HepG2 (cell line): ENCODE results near the gene FCHO2. TPM values are rescaled to one million over a fixed set of nuclear protein-coding genes. Genes with fewer than 3 reads are reported as not detected.

Experiments
- EED ChIP-seq: sonication (generic); formaldehyde crosslinking; IDR thresholded peaks from 2 replicates; pipeline ENCODE4 v1.5.0; 2020; ENCODE audit warnings: mild to moderate bottlenecking, missing genetic modification reagents
- HIC2 ChIP-seq: sonication (generic); formaldehyde crosslinking; IDR thresholded peaks from 2 replicates; pipeline ENCODE4 v1.9.0; 2022; ENCODE audit warnings: low read depth, missing genetic modification reagents
- MED13 ChIP-seq: sonication (generic); formaldehyde crosslinking; IDR thresholded peaks from 2 replicates; pipeline ENCODE4 v1.5.0; 2020; ENCODE audit warnings: missing genetic modification reagents
- NR2C2 ChIP-seq: sonication (generic); formaldehyde crosslinking; IDR thresholded peaks from 2 replicates; pipeline ENCODE4 v1.4.0; 2020; ENCODE audit warnings: missing genetic modification reagents, mild to moderate bottlenecking, moderate library complexity, borderline replicate concordance
- PHB2 ChIP-seq: fragments of 450-650 bp; IDR thresholded peaks from 2 replicates; pipeline ENCODE4 v1.6.1; 2018; ENCODE audit not compliant: partially characterized antibody
- STAG1 ChIP-seq: sonication (generic); formaldehyde crosslinking; IDR thresholded peaks from 2 replicates; pipeline ENCODE4 v1.4.0; 2020; ENCODE audit warnings: missing genetic modification reagents
- ZKSCAN5 ChIP-seq: sonication (generic); formaldehyde crosslinking; IDR thresholded peaks from 2 replicates; pipeline ENCODE4 v1.5.1; 2020; ENCODE audit warnings: mild to moderate bottlenecking, missing genetic modification reagents
- ZNF230 ChIP-seq: sonication (generic); formaldehyde crosslinking; IDR thresholded peaks from 2 replicates; pipeline ENCODE4 v1.4.0; 2020; ENCODE audit warnings: mild to moderate bottlenecking, missing genetic modification reagents
- ZNF557 ChIP-seq: sonication (generic); formaldehyde crosslinking; IDR thresholded peaks from 2 replicates; pipeline ENCODE4 v1.4.0; 2020; ENCODE audit warnings: missing genetic modification reagents
- ZNF570 ChIP-seq: sonication (generic); formaldehyde crosslinking; IDR thresholded peaks from 2 replicates; pipeline ENCODE4 v1.4.0; 2020; ENCODE audit warnings: mild to moderate bottlenecking, missing genetic modification reagents, borderline replicate concordance
- ZSCAN30 ChIP-seq: sonication (generic); formaldehyde crosslinking; IDR thresholded peaks from 2 replicates; pipeline ENCODE4 v1.5.0; 2020; ENCODE audit warnings: mild to moderate bottlenecking, missing genetic modification reagents
- polyA plus RNA-seq, 8 experiments: library from polyadenylated mRNA; depleted of rRNA in 3 of 8; stranded (reverse) in 7 of 8; unstranded in 1 of 8; fragments of >200 nt; fragmentation: Illumina TruSeq in 4 of 8; extraction: Trizol in 4 of 8; gene quantifications; 2 replicates each; pipeline versions ENCODE4 v1.2.1 to v1.2.3, GENCODE V29; 2011 to 2016; ENCODE audit warnings: low read depth in 4 of 8, missing spikeins in 1 of 8, mixed read lengths in 1 of 8; ENCODE audit not compliant: insufficient read depth in 1 of 8
- total RNA-seq, 5 experiments: library from RNA; depleted of rRNA; stranded (reverse); fragments of >200 nt; fragmentation: Illumina TruSeq; extraction: Trizol; gene quantifications; 2 replicates each; pipeline ENCODE4 v1.2.3, GENCODE V29; 2016; ENCODE audit warnings: low read depth in 1 of 5
- TF ChIP-seq, protein P1 (sequence below): sonication (generic); formaldehyde crosslinking; IDR thresholded peaks from 2 replicates; pipeline ENCODE4 v1.5.1; 2020; ENCODE audit warnings: mild to moderate bottlenecking, missing genetic modification reagents, borderline replicate concordance
- TF ChIP-seq, protein P2 (sequence below): sonication (generic); formaldehyde crosslinking; conservative IDR thresholded peaks from 2 replicates; pipeline ENCODE4 v1.4.0; 2020; ENCODE audit warnings: missing genetic modification reagents
- TF ChIP-seq, protein P3 (sequence below): fragments of 450-650 bp; IDR thresholded peaks from 2 replicates; pipeline ENCODE4 v1.6.1; 2016
- TF ChIP-seq, protein P4 (sequence below): sonication (generic); formaldehyde crosslinking; IDR thresholded peaks from 2 replicates; pipeline ENCODE4 v1.4.0; 2020; ENCODE audit warnings: low read depth, missing genetic modification reagents
- TF ChIP-seq, protein P5 (sequence below): sonication (generic); formaldehyde crosslinking; IDR thresholded peaks from 2 replicates; pipeline ENCODE4 v1.5.0; 2020; ENCODE audit warnings: mild to moderate bottlenecking, missing genetic modification reagents

FCHO2 gene
- total and polyA plus RNA-seq, 2 of the 13 experiments (the other 11 are each of a cell fraction or from before 2014, with no cell fraction given), result 11.6 to 17.3 TPM

GRCh38 chr5:72955143-72955767, 586 bp upstream of the FCHO2 start (continued):
- TF ChIP-seq ZSCAN30 (CRISPR knock-in tag) (peak; percentile 15; the same call in 1 of the 2 replicates), PHB2 (no peak), STAG1 (CRISPR knock-in tag) (no peak), NR2C2 (CRISPR knock-in tag) (peak; percentile 90), ZNF557 (0 out of 2 replicates have a peak, but pooled peaks have one; percentile 14), ZNF230 (CRISPR knock-in tag) (no peak; the same call in 1 of the 2 replicates), EED (peak; percentile 42; the same call in 1 of the 2 replicates), HIC2 (CRISPR knock-in tag) (no peak), ZKSCAN5 (CRISPR knock-in tag) (no peak), ZNF570 (CRISPR knock-in tag) (no peak), MED13 (CRISPR knock-in tag) (no peak)
- TF ChIP-seq, protein P1, sequence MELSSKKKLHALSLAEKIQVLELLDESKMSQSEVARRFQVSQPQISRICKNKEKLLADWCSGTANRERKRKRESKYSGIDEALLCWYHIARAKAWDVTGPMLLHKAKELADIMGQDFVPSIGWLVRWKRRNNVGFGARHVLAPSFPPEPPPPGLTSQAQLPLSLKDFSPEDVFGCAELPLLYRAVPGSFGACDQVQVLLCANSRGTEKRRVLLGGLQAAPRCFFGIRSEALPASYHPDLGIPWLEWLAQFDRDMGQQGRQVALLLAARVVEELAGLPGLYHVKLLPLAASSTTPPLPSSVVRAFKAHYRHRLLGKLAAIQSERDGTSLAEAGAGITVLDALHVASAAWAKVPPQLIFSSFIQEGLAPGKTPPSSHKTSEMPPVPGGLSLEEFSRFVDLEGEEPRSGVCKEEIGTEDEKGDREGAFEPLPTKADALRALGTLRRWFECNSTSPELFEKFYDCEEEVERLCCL (CRISPR knock-in tag), result peak; percentile 12; the same call in 1 of the 2 replicates
- TF ChIP-seq, protein P2, sequence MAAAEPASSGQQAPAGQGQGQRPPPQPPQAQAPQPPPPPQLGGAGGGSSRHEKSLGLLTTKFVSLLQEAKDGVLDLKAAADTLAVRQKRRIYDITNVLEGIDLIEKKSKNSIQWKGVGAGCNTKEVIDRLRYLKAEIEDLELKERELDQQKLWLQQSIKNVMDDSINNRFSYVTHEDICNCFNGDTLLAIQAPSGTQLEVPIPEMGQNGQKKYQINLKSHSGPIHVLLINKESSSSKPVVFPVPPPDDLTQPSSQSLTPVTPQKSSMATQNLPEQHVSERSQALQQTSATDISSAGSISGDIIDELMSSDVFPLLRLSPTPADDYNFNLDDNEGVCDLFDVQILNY, result no peak
- TF ChIP-seq, protein P3, sequence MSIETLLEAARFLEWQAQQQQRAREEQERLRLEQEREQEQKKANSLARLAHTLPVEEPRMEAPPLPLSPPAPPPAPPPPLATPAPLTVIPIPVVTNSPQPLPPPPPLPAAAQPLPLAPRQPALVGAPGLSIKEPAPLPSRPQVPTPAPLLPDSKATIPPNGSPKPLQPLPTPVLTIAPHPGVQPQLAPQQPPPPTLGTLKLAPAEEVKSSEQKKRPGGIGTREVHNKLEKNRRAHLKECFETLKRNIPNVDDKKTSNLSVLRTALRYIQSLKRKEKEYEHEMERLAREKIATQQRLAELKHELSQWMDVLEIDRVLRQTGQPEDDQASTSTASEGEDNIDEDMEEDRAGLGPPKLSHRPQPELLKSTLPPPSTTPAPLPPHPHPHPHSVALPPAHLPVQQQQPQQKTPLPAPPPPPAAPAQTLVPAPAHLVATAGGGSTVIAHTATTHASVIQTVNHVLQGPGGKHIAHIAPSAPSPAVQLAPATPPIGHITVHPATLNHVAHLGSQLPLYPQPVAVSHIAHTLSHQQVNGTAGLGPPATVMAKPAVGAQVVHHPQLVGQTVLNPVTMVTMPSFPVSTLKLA, result no peak
- TF ChIP-seq, protein P4, sequence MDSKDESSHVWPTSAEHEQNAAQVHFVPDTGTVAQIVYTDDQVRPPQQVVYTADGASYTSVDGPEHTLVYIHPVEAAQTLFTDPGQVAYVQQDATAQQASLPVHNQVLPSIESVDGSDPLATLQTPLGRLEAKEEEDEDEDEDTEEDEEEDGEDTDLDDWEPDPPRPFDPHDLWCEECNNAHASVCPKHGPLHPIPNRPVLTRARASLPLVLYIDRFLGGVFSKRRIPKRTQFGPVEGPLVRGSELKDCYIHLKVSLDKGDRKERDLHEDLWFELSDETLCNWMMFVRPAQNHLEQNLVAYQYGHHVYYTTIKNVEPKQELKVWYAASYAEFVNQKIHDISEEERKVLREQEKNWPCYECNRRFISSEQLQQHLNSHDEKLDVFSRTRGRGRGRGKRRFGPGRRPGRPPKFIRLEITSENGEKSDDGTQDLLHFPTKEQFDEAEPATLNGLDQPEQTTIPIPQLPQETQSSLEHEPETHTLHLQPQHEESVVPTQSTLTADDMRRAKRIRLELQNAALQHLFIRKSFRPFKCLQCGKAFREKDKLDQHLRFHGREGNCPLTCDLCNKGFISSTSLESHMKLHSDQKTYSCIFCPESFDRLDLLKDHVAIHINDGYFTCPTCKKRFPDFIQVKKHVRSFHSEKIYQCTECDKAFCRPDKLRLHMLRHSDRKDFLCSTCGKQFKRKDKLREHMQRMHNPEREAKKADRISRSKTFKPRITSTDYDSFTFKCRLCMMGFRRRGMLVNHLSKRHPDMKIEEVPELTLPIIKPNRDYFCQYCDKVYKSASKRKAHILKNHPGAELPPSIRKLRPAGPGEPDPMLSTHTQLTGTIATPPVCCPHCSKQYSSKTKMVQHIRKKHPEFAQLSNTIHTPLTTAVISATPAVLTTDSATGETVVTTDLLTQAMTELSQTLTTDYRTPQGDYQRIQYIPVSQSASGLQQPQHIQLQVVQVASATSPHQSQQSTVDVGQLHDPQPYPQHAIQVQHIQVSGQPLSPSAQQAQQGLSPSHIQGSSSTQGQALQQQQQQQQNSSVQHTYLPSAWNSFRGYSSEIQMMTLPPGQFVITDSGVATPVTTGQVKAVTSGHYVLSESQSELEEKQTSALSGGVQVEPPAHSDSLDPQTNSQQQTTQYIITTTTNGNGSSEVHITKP (CRISPR knock-in tag), result no peak
- TF ChIP-seq, protein P5, sequence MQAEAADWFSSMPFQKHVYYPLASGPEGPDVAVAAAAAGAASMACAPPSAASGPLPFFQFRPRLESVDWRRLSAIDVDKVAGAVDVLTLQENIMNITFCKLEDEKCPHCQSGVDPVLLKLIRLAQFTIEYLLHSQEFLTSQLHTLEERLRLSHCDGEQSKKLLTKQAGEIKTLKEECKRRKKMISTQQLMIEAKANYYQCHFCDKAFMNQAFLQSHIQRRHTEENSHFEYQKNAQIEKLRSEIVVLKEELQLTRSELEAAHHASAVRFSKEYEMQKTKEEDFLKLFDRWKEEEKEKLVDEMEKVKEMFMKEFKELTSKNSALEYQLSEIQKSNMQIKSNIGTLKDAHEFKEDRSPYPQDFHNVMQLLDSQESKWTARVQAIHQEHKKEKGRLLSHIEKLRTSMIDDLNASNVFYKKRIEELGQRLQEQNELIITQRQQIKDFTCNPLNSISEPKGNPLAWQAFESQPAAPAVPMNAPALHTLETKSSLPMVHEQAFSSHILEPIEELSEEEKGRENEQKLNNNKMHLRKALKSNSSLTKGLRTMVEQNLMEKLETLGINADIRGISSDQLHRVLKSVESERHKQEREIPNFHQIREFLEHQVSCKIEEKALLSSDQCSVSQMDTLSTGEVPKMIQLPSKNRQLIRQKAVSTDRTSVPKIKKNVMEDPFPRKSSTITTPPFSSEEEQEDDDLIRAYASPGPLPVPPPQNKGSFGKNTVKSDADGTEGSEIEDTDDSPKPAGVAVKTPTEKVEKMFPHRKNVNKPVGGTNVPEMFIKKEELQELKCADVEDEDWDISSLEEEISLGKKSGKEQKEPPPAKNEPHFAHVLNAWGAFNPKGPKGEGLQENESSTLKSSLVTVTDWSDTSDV (CRISPR knock-in tag), result no peak
